Fibroblast of the aortic adventitia (primary cell): ENCODE measurements around the gene PRR5. TPM values are rescaled to one million over a fixed set of nuclear protein-coding genes. Genes with fewer than 3 reads are reported as not detected.

Experiments
- DNase-seq: peaks from one replicate; pipeline ENCODE4 v3.0.0-alpha.2; 2010; ENCODE audit warnings: low read depth
- H3K4me3 ChIP-seq: 2 replicates; pipeline ENCODE4 v1.5.1; 2011; ENCODE audit warnings: low read depth, mild to moderate bottlenecking, control low read depth, low read length, moderate library complexity
- CTCF ChIP-seq: IDR thresholded peaks from 2 replicates; pipeline ENCODE4 v1.5.1; 2011; ENCODE audit warnings: mild to moderate bottlenecking, low read length, control low read depth, inconsistent platforms; ENCODE audit not compliant: insufficient read depth
- total RNA-seq: library from RNA; depleted of rRNA; stranded (reverse); fragments of >200 nt; gene quantifications from 2 replicates; pipeline ENCODE4 v1.2.3, GENCODE V29; 2012; ENCODE audit warnings: low replicate concordance

PRR5 gene
- total RNA-seq, 1 donor: 1.8 TPM

GRCh38 chr22:44733426-44734106 lies 31.6 kb downstream of the PRR5 start:
- no peak overlapping the region for H3K4me3 ChIP-seq
- TF ChIP-seq CTCF: no peak
- no peak for DNase-seq

- no peak for DNase-seq
- no peak for TF ChIP-seq CTCF
Measured at GRCh38 chr22:44734278-44734677, 32.3 kb downstream of the PRR5 start.

GRCh38 chr22:44734801-44735517 lies 33.0 kb downstream of the PRR5 start:
- H3K4me3 ChIP-seq: no peak overlapping the region
- no peak for TF ChIP-seq CTCF
- no peak for DNase-seq

More at GRCh38 chr22:44734278-44734677, 32.3 kb downstream of the PRR5 start:
- no peak overlapping the region for H3K4me3 ChIP-seq

- H3K4me3 ChIP-seq: no peak overlapping the region
- TF ChIP-seq CTCF: peak; percentile 95
- DNase-seq: peak; percentile 51
Measured at GRCh38 chr22:44735518-44736428, 33.8 kb downstream of the PRR5 start.

GRCh38 chr22:44736581-44737405 lies 34.8 kb downstream of the PRR5 start:
- no peak for DNase-seq
- no peak overlapping the region for H3K4me3 ChIP-seq
- no peak for TF ChIP-seq CTCF
